Endothelial cell of umbilical vein (primary cell): ENCODE data around the gene C1QTNF8. TPM values are rescaled to one million over a fixed set of nuclear protein-coding genes. Genes with fewer than 3 reads are reported as not detected.

Experiments
- BruUV-seq: library from RNA; stranded (reverse); fragments of 400-500 nt; replicated peaks from 2 replicates; lab custom pipeline; 2021; lab: Mats Ljungman, UMichigan
- CTCF ChIA-PET: fragments of 300-600, 350-600 bp; sonication (Branson Sonifier 250); formaldehyde crosslinking; loops from one replicate; lab custom pipeline; 2021; ENCODE audit warnings: antibody characterized with exemption, inconsistent platforms; lab: Charles Lee
- POLR2A ChIA-PET: fragments of 300-600, 350-600 bp; sonication (Branson Sonifier 250); formaldehyde crosslinking; loops from one replicate; lab custom pipeline; 2021; ENCODE audit warnings: antibody characterized with exemption, inconsistent platforms; lab: Charles Lee
- DNase-seq: peaks from one replicate; pipeline ENCODE4 v3.0.0-alpha.2; 2011; ENCODE audit warnings: low read depth, low spot score
- FAIRE-seq: peaks from 2 replicates; lab custom pipeline; 2011; peaks lifted over from hg19 to GRCh38; lab: Jason Lieb, UNC
- H2AFZ ChIP-seq: 2 replicates; pipeline ENCODE4 v1.6.0; 2012; ENCODE audit warnings: low read depth, low read length, control low read depth, inconsistent platforms
- H3K27ac ChIP-seq: 2 replicates; pipeline ENCODE4 v1.5.1; 2011; ENCODE audit warnings: low read depth, mild to moderate bottlenecking, control low read depth, low read length, moderate library complexity; ENCODE audit not compliant: insufficient read depth
- H3K27me3 ChIP-seq, 2 experiments: 2 replicates each; pipeline versions ENCODE4 v1.6.0 to v1.6.1; 2011; ENCODE audit warnings: low read length in 2 of 2, mixed read lengths in 1 of 2; ENCODE audit not compliant: control insufficient read depth in 2 of 2, insufficient read depth in 2 of 2
- H3K36me3 ChIP-seq, 2 experiments: 2 replicates in 1 of 2; 3 replicates in 1 of 2; pipeline ENCODE4 v1.5.1; 2011; ENCODE audit warnings: low read length in 2 of 2, mild to moderate bottlenecking in 1 of 2, moderate library complexity in 1 of 2; ENCODE audit not compliant: control insufficient read depth in 2 of 2, insufficient read depth in 2 of 2; ENCODE audit errors: extremely low read depth in 1 of 2
- H3K4me1 ChIP-seq: 3 replicates; pipeline ENCODE4 v1.5.1; 2011; ENCODE audit warnings: mild to moderate bottlenecking, low read length; ENCODE audit not compliant: control insufficient read depth, insufficient read depth; ENCODE audit errors: extremely low read depth
- H3K4me2 ChIP-seq: 2 replicates; pipeline ENCODE4 v1.6.1; 2011; ENCODE audit warnings: low read length, control low read depth, mixed read lengths; ENCODE audit not compliant: insufficient read depth
- H3K4me3 ChIP-seq, 3 experiments: fragments of 200-600 bp in 1 of 3; sonication (generic), shearing (Covaris generic) in 1 of 3; replicated peaks in 1 of 3; 2 replicates each; pipeline ENCODE4 v1.5.1; 2011 to 2016; ENCODE audit warnings: control low read depth in 3 of 3, low read length in 3 of 3, mild to moderate bottlenecking in 2 of 3, inconsistent platforms in 1 of 3, low read depth in 1 of 3, moderate library complexity in 1 of 3; ENCODE audit not compliant: insufficient read depth in 1 of 3
- H3K79me2 ChIP-seq: 2 replicates; pipeline ENCODE4 v1.6.0; 2012; ENCODE audit warnings: low read length, inconsistent platforms; ENCODE audit not compliant: control insufficient read depth, insufficient read depth
- H3K9ac ChIP-seq: replicated peaks from 2 replicates; pipeline ENCODE3; 2011; ENCODE audit warnings: low read length, control low read depth; ENCODE audit not compliant: insufficient read depth; ENCODE audit errors: extremely low read depth
- H3K9me1 ChIP-seq: replicated peaks from 3 replicates; pipeline ENCODE4 v1.6.0; 2011; ENCODE audit warnings: mild to moderate bottlenecking, low read length; ENCODE audit not compliant: control insufficient read depth, insufficient read depth; ENCODE audit errors: extremely low read depth
- H3K9me3 ChIP-seq: replicated peaks from 2 replicates; pipeline ENCODE4 v1.5.1; 2012; ENCODE audit warnings: low read length, inconsistent platforms; ENCODE audit not compliant: control insufficient read depth, insufficient read depth
- H4K20me1 ChIP-seq: replicated peaks from 2 replicates; pipeline ENCODE3; 2011; ENCODE audit warnings: mild to moderate bottlenecking, low read length; ENCODE audit not compliant: control insufficient read depth, insufficient read depth; ENCODE audit errors: extremely low read depth
- CTCF ChIP-seq, 2 donors: IDR thresholded peaks; 1 replicate in 1 of 2; 2 replicates in 1 of 2; pipeline ENCODE4 v1.5.1; 2011; ENCODE audit warnings: low read length in 2 of 2, mild to moderate bottlenecking in 2 of 2, moderate library complexity in 2 of 2, control low read depth in 1 of 2, inconsistent platforms in 1 of 2, low read depth in 1 of 2; ENCODE audit not compliant: insufficient read depth in 1 of 2; ENCODE audit errors: extremely low read depth in 1 of 2
- EZH2 ChIP-seq: IDR thresholded peaks from 2 replicates; pipeline ENCODE4 v1.6.1; 2012; ENCODE audit warnings: borderline replicate concordance, low read depth, mild to moderate bottlenecking, moderate library complexity, low read length, inconsistent platforms; ENCODE audit not compliant: severe bottlenecking
- FOS ChIP-seq: IDR thresholded peaks from 2 replicates; pipeline ENCODE4 v1.6.1; 2011; ENCODE audit warnings: mild to moderate bottlenecking, low read length, moderate library complexity, borderline replicate concordance; ENCODE audit not compliant: insufficient read depth
- GATA2 ChIP-seq: IDR thresholded peaks from 2 replicates; pipeline ENCODE4 v1.7.0; 2011; ENCODE audit warnings: low read depth, mild to moderate bottlenecking, moderate library complexity, mixed read lengths, low read length; ENCODE audit not compliant: insufficient read length, insufficient read depth
- JUN ChIP-seq: IDR thresholded peaks from 2 replicates; pipeline ENCODE4 v1.6.1; 2011; ENCODE audit warnings: borderline replicate concordance, low read depth; ENCODE audit not compliant: insufficient read length, insufficient read depth
- MAX ChIP-seq: IDR thresholded peaks from 2 replicates; pipeline ENCODE4 v1.6.1; 2011; ENCODE audit not compliant: insufficient read depth, insufficient read length
- MYC ChIP-seq: IDR thresholded peaks from one replicate; pipeline ENCODE4 v1.6.1; 2011; ENCODE audit warnings: mild to moderate bottlenecking, low read depth, low read length
- POLR2A ChIP-seq: IDR thresholded peaks from 2 replicates; pipeline ENCODE4 v1.6.1; 2012; ENCODE audit warnings: low read depth, mild to moderate bottlenecking, control low read depth, low read length
- POLR2AphosphoS5 ChIP-seq: IDR thresholded peaks from 2 replicates; pipeline ENCODE4 v1.6.1; 2012; ENCODE audit warnings: low read depth, mild to moderate bottlenecking, control low read depth, low read length, moderate library complexity; ENCODE audit not compliant: insufficient read depth
- dilution Hi-C: fragments of 300-500 bp; cut with MboI; formaldehyde crosslinking; loops from one replicate; pipeline ENCODE4 v1.15.0; 2019; ENCODE audit warnings: low sequenced_read_pairs; ENCODE audit not compliant: extremely low pct_ligation_motif_present
- intact Hi-C: fragments of 100-400 bp; cut with micrococcal nuclease; formaldehyde crosslinking; loops from one replicate; pipeline ENCODE4 v1.10.0; 2022
- polyA plus RNA-seq, 4 experiments: library from polyadenylated mRNA; depleted of rRNA in 3 of 4; stranded (reverse) in 3 of 4; unstranded in 1 of 4; fragments of >200 nt; gene quantifications; 2 replicates each; pipeline versions ENCODE4 v1.2.1 to v1.2.3, GENCODE V29; 2011 to 2012; ENCODE audit warnings: missing spikeins in 1 of 4
- total RNA-seq: library from RNA; stranded (reverse); gene quantifications from 2 replicates; pipeline ENCODE4 v1.2.3, GENCODE V29; 2021

Gene C1QTNF8
- total and polyA plus RNA-seq, 2 donors (not counting 3 experiments of a cell fraction or from before 2014, with no cell fraction given) = not detected

GRCh38 chr16:1101133-1101532 is 5.1 kb upstream of the C1QTNF8 start:
- CTCF ChIA-PET = interaction anchor here (0.9 kb wide), 1 partner anchor 27 kb away, joined by 4 read pairs; no protein-coding TSS in a partner anchor
- H3K79me2 ChIP-seq = no peaks in the 10 kb centered on the region
- FAIRE-seq = no peak

More at GRCh38 chr16:1101133-1101532, 5.1 kb upstream of the C1QTNF8 start:
- Histone ChIP-seq H3K4me1 (no peaks in the 10 kb centered on the region), H3K4me3 (no peak overlapping the region), H3K9ac (no peak overlapping the region), H2AFZ (no peak overlapping the region), H4K20me1 (no peaks in the 10 kb centered on the region), H3K36me3 (no peaks in the 10 kb centered on the region), H3K27ac (no peak overlapping the region), H3K27me3 (no peaks in the 10 kb centered on the region), H3K9me1 (no peaks in the 10 kb centered on the region), H3K4me2 (no peak overlapping the region), H3K9me3 (no peaks in the 10 kb centered on the region)
- dilution Hi-C loops = no loop called here
- no peak for DNase-seq
- POLR2A ChIA-PET = interaction anchor here (0.5 kb wide), 1 partner anchor 44 kb away, joined by 3 read pairs; no protein-coding TSS in a partner anchor
- intact Hi-C loops = no loop called here
- TF ChIP-seq GATA2 (no peak), JUN (no peak), POLR2A (no peak), POLR2AphosphoS5 (no peak), MYC (no peak), MAX (no peak), FOS (no peak), CTCF (IDR thresholded peaks at IDR 0.05; ENCODE audit: extremely low read depth in 1 of 2, insufficient read depth in 1 of 2, low read depth in 1 of 2, low read length in 2 of 2) (no peak), EZH2 (no peak)
- no TSS peak for BruUV-seq
